Middle frontal gyrus (tissue), 1 donor: ENCODE results near the gene CELF4.

Experiments
- DNase-seq: peaks from one replicate; pipeline ENCODE4 v3.0.0-alpha.2; 2015; ENCODE audit warnings: low spot score; ENCODE audit errors: extremely low spot score

CELF4 gene

GRCh38 chr18:37421341-37422077 lies 144.1 kb downstream of the CELF4 start:
- DNase-seq: no peak

GRCh38 chr18:37420315-37420880 lies 145.2 kb downstream of the CELF4 start:
- no peak for DNase-seq

GRCh38 chr18:37419866-37420265 lies 145.7 kb downstream of the CELF4 start:
- no peak for DNase-seq

GRCh38 chr18:37419315-37419714 lies 146.3 kb downstream of the CELF4 start:
- DNase-seq: no peak

GRCh38 chr18:37414816-37415215 lies 150.8 kb downstream of the CELF4 start:
- DNase-seq: no peak

- no peak for DNase-seq
Measured at GRCh38 chr18:37412829-37413228, 152.8 kb downstream of the CELF4 start.

GRCh38 chr18:37412333-37412732 lies 153.3 kb downstream of the CELF4 start:
- no peak for DNase-seq

GRCh38 chr18:37409878-37410277 lies 155.7 kb downstream of the CELF4 start:
- no peak for DNase-seq

- no peak for DNase-seq
Measured at GRCh38 chr18:37408676-37409265, 156.8 kb downstream of the CELF4 start.

GRCh38 chr18:37407571-37407970 lies 158.0 kb downstream of the CELF4 start:
- no peak for DNase-seq

GRCh38 chr18:37405772-37406171 lies 159.8 kb downstream of the CELF4 start:
- DNase-seq: no peak

GRCh38 chr18:37405229-37405628 lies 160.4 kb downstream of the CELF4 start:
- no peak for DNase-seq

- no peak for DNase-seq
Measured at GRCh38 chr18:37403788-37404187, 161.8 kb downstream of the CELF4 start.

- no peak for DNase-seq
Measured at GRCh38 chr18:37403100-37403781, 162.4 kb downstream of the CELF4 start.

GRCh38 chr18:37402735-37403099 lies 162.9 kb downstream of the CELF4 start:
- DNase-seq: no peak

GRCh38 chr18:37400802-37401201 lies 164.8 kb downstream of the CELF4 start:
- no peak for DNase-seq

- no peak for DNase-seq
Measured at GRCh38 chr18:37398248-37398920, 167.2 kb downstream of the CELF4 start.

GRCh38 chr18:37397814-37398213 lies 167.8 kb downstream of the CELF4 start:
- DNase-seq: no peak

- DNase-seq: no peak
Measured at GRCh38 chr18:37396971-37397720, 168.5 kb downstream of the CELF4 start.

- DNase-seq: no peak
Measured at GRCh38 chr18:37395631-37396030, 170.0 kb downstream of the CELF4 start.

GRCh38 chr18:37395138-37395537 lies 170.5 kb downstream of the CELF4 start:
- no peak for DNase-seq
